ENCODE data around the gene PUSL1.
"Not testable (repeated sequence)": the region's sequence is repeated elsewhere in the genome, so short reads cannot be mapped to it uniquely, and the experiment has no call there.

The PUSL1 gene

DNA sequence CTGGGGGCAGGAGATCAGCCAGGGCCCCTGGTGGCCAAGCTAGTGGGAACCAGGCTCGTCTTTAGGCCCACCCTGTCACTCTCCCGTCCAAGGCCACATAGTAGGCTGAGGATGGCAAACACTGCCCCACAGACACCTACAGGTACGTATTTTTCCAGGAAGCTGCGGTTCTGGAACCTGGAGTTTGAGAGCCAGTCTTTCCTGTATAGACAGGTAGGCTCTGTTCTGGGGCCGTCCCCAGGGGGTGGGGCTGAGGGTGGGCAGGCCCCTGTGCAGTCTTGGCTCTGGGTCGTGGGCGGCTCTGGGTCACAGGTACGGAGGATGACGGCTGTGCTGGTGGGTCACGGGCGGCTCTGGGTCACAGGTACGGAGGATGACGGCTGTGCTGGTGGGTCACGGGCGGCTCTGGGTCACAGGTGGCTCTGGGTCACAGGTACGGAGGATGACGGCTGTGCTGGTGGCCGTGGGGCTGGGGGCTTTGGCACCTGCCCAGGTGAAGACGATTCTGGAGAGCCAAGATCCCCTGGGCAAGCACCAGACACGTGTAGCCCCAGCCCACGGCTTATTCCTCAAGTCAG, 2.2 kb downstream of the PUSL1 start:
- DNase-seq (ENCODE audit: low spot score), result no peak

DNA sequence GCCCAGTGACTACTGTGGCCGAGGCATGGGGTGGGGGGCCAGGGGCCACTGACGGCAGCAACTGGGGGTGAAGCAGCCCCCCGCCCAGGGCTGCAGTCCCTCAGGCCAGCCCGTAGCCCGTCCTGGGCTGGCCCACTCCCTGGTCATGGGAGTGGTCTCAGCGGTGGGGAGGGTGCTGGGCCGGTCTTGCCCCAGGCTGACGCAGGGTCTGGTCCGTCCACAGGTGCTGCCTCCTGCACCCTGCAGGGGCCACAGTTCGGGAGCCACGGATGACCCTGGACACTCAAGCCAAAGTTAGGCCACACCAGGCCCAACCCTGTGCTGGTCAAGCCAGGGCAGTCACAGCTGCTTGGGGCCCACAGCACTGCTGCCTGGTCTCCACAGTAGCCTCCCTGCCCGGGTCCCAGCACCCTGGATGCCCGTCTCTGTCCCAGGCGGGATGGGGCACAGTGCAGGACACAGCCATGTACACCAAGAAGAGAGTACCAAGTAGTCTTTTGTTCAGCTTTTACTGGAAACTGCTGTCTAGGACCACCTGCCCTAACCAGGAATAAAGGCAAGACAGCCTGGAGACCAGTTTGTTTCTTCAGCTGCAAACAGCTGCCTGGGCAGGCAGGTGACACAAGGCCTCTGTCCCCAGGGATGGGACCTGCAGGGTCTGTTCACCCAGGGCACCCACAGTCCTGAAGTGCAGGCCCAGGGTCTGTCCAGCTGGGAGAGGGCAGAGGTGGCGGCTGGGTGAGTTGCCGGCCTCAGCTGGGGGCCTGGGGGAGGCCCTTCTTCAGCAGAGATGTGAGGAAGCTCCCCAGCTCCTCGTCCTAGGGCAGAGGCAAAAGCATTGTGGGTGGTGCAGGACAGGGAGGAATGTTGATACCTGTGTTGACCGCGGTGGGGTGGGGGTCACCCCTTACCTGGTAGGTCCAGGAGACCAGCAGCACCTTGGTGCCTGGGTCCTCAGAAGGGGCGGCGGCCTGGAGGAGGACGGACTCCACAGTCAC, 3.0 kb downstream of the PUSL1 start:
- DNase-seq (ENCODE audit: low spot score), result no peak

DNA sequence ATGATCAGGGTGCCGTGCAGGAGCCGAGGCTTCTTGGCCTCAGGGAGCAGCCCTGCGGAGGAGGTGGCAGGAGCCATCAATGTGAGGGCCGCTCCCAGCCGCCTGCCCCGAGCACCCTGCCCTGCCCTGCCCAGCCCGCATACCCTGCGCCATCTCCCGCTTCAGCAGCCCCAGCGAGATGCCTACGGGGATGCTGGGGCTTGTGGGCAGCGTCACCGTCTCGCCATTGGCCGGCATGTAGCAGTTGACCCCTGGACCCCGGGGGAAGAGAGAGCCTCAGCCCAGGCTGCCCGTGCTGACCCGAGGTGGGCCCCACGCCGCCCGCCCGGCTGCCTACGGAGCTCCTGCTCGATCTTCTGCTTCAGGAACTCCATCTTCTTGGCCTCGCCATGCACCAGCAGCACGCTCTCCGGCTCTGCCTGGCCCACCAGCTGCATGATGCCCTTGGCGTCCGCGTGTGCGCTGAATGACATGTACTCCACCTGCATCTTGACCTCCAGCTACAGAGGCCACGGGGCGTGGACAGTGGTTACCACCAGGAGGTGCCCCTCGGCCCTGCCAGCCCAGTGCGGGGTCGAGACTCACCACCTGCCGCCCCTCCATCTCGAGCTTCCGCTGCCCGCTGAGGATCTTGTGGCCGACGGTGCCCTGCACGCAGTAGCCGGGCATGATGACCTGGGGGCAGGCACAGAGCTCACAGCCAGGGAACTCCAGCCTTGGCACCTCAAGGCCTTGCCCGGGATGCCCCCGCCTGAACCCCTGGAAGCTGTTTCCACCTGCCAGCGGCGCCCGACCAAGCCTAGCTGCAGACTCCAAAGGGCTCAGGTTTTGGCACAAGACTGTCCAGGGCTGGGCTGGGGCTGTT, 4.3 kb downstream of the PUSL1 start:
- DNase-seq (ENCODE audit: low spot score), result no peak

DNA sequence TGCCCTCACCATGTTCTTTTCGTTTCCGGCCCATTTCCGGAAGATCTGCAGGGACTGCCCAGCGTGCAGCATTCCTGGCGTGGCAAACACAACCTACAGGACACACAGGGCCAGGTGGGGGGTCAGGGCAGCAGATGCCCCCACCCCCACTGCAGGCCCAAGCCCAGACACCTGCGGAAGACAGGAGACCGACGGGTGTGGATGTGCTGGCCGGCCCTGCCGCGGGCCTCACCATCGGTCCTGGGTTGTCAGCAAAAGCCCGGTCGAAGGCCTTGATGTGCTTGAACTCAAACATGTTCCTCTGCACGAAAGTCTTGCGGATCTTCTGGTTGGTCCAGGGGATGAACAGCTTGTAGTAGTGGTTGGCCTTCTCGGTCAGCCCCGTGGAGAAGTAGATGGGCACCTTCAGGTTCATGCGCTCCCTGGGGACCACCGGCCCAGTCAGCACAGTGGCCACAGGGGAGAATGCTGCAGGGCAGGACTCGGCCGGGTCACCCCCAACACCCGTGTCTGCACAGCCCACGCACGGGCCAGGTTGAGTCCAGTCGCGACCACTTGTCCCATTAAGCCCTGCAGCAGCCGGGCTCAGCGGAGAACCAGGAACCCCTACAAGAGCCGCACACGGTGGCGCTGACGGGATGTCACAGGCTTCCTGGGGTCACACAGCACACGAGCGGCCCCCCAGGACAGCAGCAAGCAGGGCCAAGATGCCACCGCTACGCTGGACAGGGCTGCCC, 5.3 kb downstream of the PUSL1 start:
- DNase-seq (ENCODE audit: low spot score), result no peak

- no peak for DNase-seq (ENCODE audit: low spot score)
These were observed 5.8 kb downstream of the PUSL1 start for GRCh38 chr1:1314237-1314586.

DNA sequence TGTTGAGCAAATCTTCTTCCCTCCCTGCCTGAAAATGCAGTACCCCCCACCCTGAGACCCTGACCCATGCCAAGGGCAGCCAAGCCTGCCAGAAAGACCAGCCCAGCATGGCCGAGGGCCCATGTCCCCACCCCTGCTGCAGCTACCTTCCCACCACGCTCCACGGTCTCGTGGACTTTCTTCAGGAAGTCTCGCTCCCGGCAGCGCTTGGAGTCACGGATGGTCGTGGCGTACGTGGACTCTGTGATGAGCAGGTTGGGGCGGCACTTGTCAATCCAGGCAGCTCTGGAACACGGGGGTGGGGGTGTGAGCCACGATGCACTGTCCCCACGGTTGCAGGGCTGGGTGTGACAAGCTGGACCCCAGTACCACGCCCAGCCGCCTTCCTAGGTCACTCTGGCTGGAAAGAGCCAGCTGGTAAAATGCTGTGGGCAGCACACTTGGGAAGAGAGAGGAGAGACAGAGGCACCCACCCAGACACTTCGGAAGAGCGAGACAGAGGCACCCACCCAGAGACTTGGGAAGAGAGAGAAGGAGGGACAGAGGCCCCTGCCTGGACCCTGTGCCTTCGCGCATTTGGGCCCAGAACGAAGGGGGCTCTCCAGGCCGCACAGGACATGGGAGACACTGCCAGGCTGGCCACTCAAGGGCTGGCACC, 6.4 kb downstream of the PUSL1 start:
- no peak for DNase-seq (ENCODE audit: low spot score)

DNA sequence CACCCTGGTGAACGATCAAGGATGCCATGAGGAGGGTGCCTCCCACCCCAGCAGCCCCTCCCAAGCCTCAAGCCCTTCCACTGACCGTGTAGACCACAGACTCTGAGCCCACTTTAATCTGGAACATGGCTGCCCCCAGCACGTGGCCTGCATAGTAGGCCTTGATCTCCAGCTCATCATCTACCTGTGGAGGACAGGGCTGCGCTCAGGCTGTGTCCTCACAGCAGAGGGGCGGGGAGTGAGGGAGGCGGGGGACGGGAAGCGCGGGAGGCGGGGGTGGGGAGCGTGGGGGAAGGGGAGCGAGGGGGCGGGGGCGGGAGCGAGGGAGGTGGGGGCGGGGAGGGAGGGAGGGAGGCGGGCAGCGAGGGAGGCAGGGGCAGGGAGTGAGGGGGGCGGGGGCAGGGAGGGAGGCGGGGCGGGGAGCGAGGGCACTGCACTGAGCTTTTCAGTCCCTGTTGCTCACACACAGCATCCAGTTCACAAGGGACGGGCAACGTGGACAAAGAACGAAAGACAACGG, 7.1 kb downstream of the PUSL1 start:
- no peak for DNase-seq (ENCODE audit: low spot score)

- not testable (repeated sequence) for DNase-seq (ENCODE audit: low spot score)
These were observed 7.8 kb downstream of the PUSL1 start for GRCh38 chr1:1316199-1316598.

- no peak for DNase-seq (ENCODE audit: low spot score)
These were observed 9.0 kb downstream of the PUSL1 start for GRCh38 chr1:1317420-1317819.

- peak; percentile 79 for DNase-seq (ENCODE audit: low spot score)
These were observed 9.8 kb downstream of the PUSL1 start for GRCh38 chr1:1318131-1318652.

DNA sequence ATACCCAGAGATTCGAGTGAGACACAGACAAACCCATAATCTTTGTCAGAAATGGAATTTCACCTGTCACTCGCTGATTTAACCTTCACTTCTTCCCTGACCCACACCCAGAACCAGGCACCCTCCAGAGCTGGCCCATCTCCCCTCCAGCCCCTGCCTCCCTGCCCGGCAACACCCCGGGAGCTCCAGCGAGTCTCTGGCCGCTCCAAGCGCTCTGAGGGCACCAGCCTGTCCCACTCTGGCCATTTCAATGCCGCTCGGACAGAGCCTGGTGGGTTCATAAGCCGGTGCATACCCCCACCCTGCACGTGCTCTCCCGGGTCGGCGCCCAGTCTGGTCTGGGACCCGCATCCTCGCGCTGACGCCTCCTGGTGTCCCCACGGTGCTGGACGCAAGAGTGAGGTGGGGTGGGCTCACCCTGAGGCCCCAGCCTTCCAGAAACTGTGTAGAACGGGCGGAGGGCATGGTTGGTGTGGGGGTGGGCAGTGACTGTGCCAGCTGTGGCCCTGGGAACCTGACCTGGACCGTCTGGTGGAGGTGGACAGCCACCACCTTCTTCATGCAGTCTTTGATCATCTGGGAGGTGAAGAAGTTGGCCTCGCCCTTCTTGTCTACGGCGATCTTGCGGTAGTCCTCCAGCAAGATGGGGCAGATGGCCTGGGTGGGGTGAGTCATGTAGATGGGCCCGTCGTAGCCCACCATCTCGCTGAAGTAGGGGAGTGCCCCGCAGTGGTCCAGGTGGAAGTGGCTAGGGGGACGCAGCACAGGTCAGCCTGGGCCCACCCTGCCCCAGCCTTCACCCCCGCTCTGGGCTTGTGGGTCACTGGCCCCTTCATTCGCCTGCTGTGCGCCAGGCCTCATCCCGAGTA, 10.6 kb downstream of the PUSL1 start:
- DNase-seq (ENCODE audit: low spot score), result no peak

- no peak for DNase-seq (ENCODE audit: low spot score)
These were observed 11.2 kb downstream of the PUSL1 start for GRCh38 chr1:1319646-1319941.

DNA sequence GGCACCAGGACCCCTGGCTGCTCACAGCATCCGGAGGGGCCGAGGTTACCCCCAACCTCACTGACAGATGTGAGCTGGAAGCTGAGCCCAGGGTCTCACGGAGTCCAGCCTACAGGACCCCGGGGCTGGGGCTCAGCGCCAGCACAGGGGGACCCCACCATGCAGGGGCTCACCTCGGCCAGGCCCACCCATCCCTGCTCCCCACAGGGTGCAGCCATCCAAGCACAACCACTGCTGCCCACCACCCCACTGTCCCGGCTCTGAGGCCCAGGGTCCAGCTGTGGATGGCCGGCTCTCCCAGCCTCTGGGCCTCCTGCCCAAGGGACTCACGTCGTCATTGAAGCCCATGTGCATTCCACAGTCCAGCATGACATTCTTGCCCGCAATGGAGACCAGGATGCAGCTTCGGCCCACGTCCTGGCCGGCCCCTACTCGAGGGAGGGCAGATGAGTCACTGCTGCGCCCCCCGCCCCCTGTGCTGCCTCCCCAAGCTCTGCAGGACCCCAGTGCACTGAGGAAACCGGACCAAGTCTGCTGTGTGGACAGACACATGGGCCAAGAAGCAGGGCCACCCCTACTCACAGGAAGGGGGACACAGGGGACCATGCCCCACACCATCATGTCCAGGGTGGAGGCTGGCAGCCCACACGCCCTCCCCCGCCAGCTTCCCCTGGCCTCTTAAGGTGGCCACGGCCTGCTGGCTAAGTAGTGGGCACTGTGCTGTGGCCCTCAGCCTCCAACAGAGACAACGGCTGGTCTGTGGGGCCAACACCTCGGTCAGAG, 12.5 kb downstream of the PUSL1 start:
- DNase-seq (ENCODE audit: low spot score), result no peak

GRCh38 chr1:1321477-1321876, 13.1 kb downstream of the PUSL1 start:
- DNase-seq (ENCODE audit: low spot score), result no peak

DNA sequence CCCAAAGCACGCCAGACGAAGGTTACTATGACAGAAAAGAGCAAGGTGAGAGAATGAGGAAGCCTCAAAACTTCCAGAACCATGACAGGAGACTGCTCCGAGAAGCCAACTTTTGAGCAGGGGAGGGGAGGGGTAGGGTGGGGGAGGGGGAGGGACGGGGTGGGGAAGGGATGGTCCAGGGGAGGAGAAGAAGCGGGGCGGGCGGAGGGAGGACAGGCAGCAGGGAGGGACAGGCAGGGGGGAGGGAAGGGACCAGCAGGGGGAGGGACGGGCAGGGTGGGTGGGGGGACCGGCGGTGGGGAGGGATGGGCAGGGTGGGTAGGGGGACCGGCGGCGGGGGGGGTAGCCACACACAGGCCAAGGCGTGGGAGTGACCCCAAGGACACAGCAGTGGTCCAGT, 14.0 kb downstream of the PUSL1 start:
- no peak for DNase-seq (ENCODE audit: low spot score)

GRCh38 chr1:1322952-1323351, 14.6 kb downstream of the PUSL1 start:
- DNase-seq (ENCODE audit: low spot score), result no peak

- no peak for DNase-seq (ENCODE audit: low spot score)
These were observed 15.7 kb downstream of the PUSL1 start for GRCh38 chr1:1324084-1324523.

GRCh38 chr1:1324524-1325287, 16.3 kb downstream of the PUSL1 start, which contains the start of the genes CPTP and INTS11:
TSS of gene CPTP (plus strand) at chr1:1324802. CDS start at chr1:1326911, 2,109 bp downstream.
TSS of gene INTS11 (minus strand) at chr1:1324660. CDS start at chr1:1324608, 52 bp downstream.
- DNase-seq (ENCODE audit: low spot score), result peak; percentile 90
